Aorta (tissue), 5 donors: ENCODE data around the gene UNC13D. TPM values are rescaled to one million over a fixed set of nuclear protein-coding genes. Genes with fewer than 3 reads are reported as not detected.

Experiments
- ATAC-seq: fragments of 200-7000 bp; cut with Tn5 transposase; one replicate; pipeline ENCODE4 v1.9.1; 2022; ENCODE audit warnings: moderate library complexity; ENCODE audit not compliant: low FRiP score
- DNase-seq, 2 donors: peaks; one replicate each; pipeline ENCODE4 v3.0.0-alpha.2; 2020
- H3K27ac ChIP-seq, 2 donors: one replicate each; pipeline ENCODE4 v1.5.1; 2013; ENCODE audit warnings: low read length in 2 of 2, mild to moderate bottlenecking in 2 of 2, moderate library complexity in 2 of 2, control low read depth in 1 of 2, inconsistent platforms in 1 of 2, low read depth in 1 of 2
- H3K27me3 ChIP-seq, 2 donors: one replicate each; pipeline ENCODE4 v1.6.1; 2013; ENCODE audit warnings: control low read depth in 1 of 2, low read length in 1 of 2, mild to moderate bottlenecking in 1 of 2, moderate library complexity in 1 of 2; ENCODE audit not compliant: insufficient read depth in 2 of 2, control insufficient read depth in 1 of 2
- H3K36me3 ChIP-seq, 2 donors: one replicate each; pipeline ENCODE4 v1.6.1; 2013; ENCODE audit warnings: control low read depth in 1 of 2, low read length in 1 of 2, mild to moderate bottlenecking in 1 of 2; ENCODE audit not compliant: insufficient read depth in 2 of 2, control insufficient read depth in 1 of 2
- H3K4me1 ChIP-seq, 2 donors: one replicate each; pipeline ENCODE4 v1.6.1; 2013; ENCODE audit warnings: low read length in 2 of 2, control low read depth in 1 of 2, mild to moderate bottlenecking in 1 of 2, moderate library complexity in 1 of 2; ENCODE audit not compliant: insufficient read depth in 2 of 2, control insufficient read depth in 1 of 2
- H3K4me3 ChIP-seq, 2 donors: one replicate each; pipeline ENCODE4 v1.5.1; 2013; ENCODE audit warnings: low read length in 2 of 2, control low read depth in 1 of 2, mild to moderate bottlenecking in 1 of 2
- H3K9me3 ChIP-seq: one replicate; pipeline ENCODE4 v1.6.1; 2013; ENCODE audit warnings: mild to moderate bottlenecking, low read length; ENCODE audit not compliant: control insufficient read depth
- WGBS, 2 donors: extraction: QIAGEN DNeasy Blood & Tissue Kit; methylation state at CpG; one replicate each; pipeline ENCODE4 v1.1.7; 2013; 5-methylcytosine and 5-hydroxymethylcytosine counted together
- intact Hi-C, 2 donors: fragments of 100-400 bp; cut with DNase I; formaldehyde crosslinking; loops; one replicate each; pipeline versions ENCODE4 v1.14.2 to v1.15.0; 2022
- polyA plus RNA-seq, 2 donors: library from polyadenylated mRNA; stranded (reverse); fragments of 200-250 nt; gene quantifications; one replicate each; pipeline ENCODE4 v1.2.3, GENCODE V29; 2013
- total RNA-seq, 2 donors: library from RNA; stranded (reverse); fragmentation: NEBNext Ultra II Directional; extraction: Animal tissue kit (Norgen Biotek cat#: 25700); gene quantifications; one replicate each; pipeline ENCODE4 v1.2.1, GENCODE V29; 2021
- donor health status: healthy with polysubstance abuse.
- donor health status: Bipolar disorder and iron deficiency.
- donor health status: DM: no; HTN: no; CAD: no.
- donor health status: DM: no; HTN: no; CAD: no.
- donor health status: DM: yes; HTN: yes; CAD: no.

The UNC13D gene
- total and polyA plus RNA-seq, 4 donors = 3.8 to 23.1 (median 18.9) TPM

DNA sequence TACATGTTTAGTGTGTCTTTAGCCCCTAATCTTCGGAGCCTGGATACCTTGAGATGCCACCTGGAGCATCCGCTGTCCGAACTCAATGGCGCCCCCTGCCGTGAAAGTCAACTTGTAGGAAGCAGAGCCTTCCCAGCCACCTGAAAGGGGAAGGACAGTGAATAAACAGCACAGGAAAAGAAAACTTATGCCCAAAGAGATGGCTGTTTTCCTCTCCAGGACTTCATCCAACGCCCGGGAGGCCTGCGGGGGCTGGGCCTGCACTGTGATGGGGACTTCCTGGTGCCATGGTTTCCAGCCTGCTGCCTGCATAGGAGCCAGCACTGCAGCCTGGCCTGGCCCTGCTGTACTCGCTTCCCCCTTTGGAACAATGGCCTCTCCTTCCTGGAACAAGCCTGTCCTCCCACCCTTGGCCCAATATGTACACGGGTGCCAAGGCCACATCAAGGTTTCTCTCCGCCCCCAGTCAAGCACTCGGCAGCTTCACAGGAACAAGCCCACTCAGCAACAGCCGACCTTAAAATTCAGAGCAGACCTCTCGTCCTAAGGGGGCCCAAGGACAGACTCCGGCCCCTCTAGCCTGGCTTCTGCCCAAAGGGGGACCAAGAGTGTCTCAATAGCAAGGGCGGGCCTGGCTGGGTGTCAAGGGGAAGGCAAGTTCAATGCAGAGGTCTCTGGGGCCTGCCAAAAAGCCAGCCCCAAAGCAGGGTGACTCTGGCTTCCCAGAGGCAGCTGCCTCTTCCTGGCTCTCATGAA, 4.5 kb upstream of the UNC13D start:
- H3K27ac ChIP-seq = no peak overlapping the region
- H3K4me3 ChIP-seq = no peak overlapping the region
- H3K9me3 ChIP-seq = no peaks in the 10 kb centered on the region
- H3K36me3 ChIP-seq = peaks cover 0 to 28% of the 10 kb centered on the region in 2 donors
- WGBS, 2 donors = 53 to 55% methylated on average over 16 of the region's 16 CpGs
- DNase-seq (peak; percentile 78 to 90), ATAC-seq (peak; percentile 45)
- peaks cover 0 to 5% of the 10 kb centered on the region in 2 donors for H3K4me1 ChIP-seq
- no peaks in the 10 kb centered on the region for H3K27me3 ChIP-seq
- intact Hi-C loops = loop anchor here in 1 of 2 donors (5.0 to 10.0 kb wide), 2 partner anchors 44 to 54 kb away; no protein-coding TSS in a partner anchor

GRCh38 chr17:75847614-75848522, 3.7 kb upstream of the UNC13D start:
- intact Hi-C loops = loop anchor here in 1 of 2 donors (5.0 to 10.0 kb wide), 2 partner anchors 44 to 53 kb away; no protein-coding TSS in a partner anchor
- no peak overlapping the region for H3K27ac ChIP-seq

DNA sequence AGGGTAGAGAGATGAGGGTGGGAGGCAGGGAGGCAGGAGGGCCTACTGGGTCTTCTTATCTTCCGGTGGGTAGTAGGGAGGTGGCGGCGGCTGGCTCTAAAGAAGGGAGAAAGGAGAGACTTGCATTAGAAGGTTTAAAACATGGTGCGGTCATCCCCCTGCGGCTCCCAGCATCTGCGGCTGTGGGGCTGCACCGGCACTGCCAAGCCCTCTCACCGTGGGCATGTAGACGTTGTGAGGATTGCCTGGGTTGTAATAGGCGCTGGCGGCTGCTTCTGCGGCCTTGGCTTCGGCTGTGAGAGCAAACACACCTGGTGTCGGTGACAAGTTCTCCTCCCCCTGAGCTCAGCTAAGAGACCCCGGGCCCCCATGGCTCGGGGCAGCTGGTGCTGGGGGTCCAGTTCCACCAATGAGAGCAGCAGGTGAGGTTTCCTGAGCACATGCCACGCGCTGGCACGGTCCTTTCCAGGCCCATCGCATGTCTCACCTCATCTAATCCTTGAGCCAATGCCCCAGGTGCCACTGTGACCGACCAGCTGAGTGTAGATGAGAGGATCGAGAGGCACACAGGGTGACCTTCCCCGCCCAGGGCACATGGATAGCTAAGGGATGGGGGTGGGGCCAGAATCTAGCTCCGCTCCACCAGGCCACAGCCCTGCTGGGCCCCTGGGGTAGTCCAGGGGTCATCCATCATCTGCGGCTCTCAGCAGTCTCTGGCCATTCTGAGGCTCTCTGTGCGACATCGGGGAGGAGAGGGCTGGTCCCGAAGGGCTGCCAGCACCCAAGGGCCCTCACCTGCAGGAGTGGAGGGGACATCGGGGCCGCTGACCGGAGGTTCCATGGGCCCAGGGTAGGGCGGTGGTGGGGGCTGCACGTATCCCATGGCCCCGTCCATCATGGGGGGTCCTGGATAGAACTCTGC, 2.7 kb upstream of the UNC13D start:
- DNase-seq (peak in 1 of 2 donors; percentile 41), ATAC-seq (no peak)
- Histone ChIP-seq H3K36me3 (peaks cover 0 to 28% of the 10 kb centered on the region in 2 donors), H3K4me1 (no peaks in the 10 kb centered on the region), H3K9me3 (no peaks in the 10 kb centered on the region), H3K27me3 (no peaks in the 10 kb centered on the region), H3K27ac (no peak overlapping the region), H3K4me3 (no peak overlapping the region)
- intact Hi-C loops = loop anchor here in 1 of 2 donors (5.0 to 10.0 kb wide), 2 partner anchors 45 to 52 kb away; no protein-coding TSS in a partner anchor
- WGBS, 2 donors = 89 to 90% methylated on average over 34 of the region's 34 CpGs

More at GRCh38 chr17:75847614-75848522, 3.7 kb upstream of the UNC13D start:
- peak in 1 of 2 donors; percentile 49 for DNase-seq
- no peak for ATAC-seq
- H3K4me3 ChIP-seq = no peak overlapping the region
- no peaks in the 10 kb centered on the region for H3K27me3 ChIP-seq
- H3K4me1 ChIP-seq = no peaks in the 10 kb centered on the region
- H3K36me3 ChIP-seq = peaks cover 0 to 28% of the 10 kb centered on the region in 2 donors
- H3K9me3 ChIP-seq = no peaks in the 10 kb centered on the region
- WGBS, 2 donors = 85 to 87% methylated on average over 25 of the region's 25 CpGs

- DNase-seq (peak in 1 of 2 donors; percentile 45), ATAC-seq (no peak)
- peaks cover 0 to 25% of the 10 kb centered on the region in 2 donors for H3K36me3 ChIP-seq
- 79% methylated on average over 22 of the region's 22 CpGs for WGBS, 2 donors
- intact Hi-C loops = loop anchor here in 1 of 2 donors (5.0 to 10.0 kb wide), 2 partner anchors 46 to 51 kb away; no protein-coding TSS in a partner anchor
- H3K4me1 ChIP-seq = no peaks in the 10 kb centered on the region
- peak overlapping the region in 1 of 2 donors; percentile 13 for H3K27ac ChIP-seq
- no peaks in the 10 kb centered on the region for H3K27me3 ChIP-seq
- no peak overlapping the region for H3K4me3 ChIP-seq
- no peaks in the 10 kb centered on the region for H3K9me3 ChIP-seq
Observed at GRCh38 chr17:75845933-75846691, 1.9 kb upstream of the UNC13D start.

GRCh38 chr17:75845058-75845711, 981 bp upstream of the UNC13D start:
- Histone ChIP-seq H3K27ac (peak overlapping the region; percentile 10 to 49), H3K9me3 (no peaks in the 10 kb centered on the region), H3K27me3 (no peaks in the 10 kb centered on the region), H3K4me3 (no peak overlapping the region), H3K4me1 (no peaks in the 10 kb centered on the region), H3K36me3 (peaks cover 0 to 25% of the 10 kb centered on the region in 2 donors)
- intact Hi-C loops = loop anchor here in 1 of 2 donors (5.0 to 10.0 kb wide), 2 partner anchors 47 to 50 kb away; no protein-coding TSS in a partner anchor
- DNase-seq (peak; percentile 92 to 95), ATAC-seq (peak; percentile 78)
- 2 to 7% methylated on average over 21 of the region's 21 CpGs for WGBS, 2 donors

DNA sequence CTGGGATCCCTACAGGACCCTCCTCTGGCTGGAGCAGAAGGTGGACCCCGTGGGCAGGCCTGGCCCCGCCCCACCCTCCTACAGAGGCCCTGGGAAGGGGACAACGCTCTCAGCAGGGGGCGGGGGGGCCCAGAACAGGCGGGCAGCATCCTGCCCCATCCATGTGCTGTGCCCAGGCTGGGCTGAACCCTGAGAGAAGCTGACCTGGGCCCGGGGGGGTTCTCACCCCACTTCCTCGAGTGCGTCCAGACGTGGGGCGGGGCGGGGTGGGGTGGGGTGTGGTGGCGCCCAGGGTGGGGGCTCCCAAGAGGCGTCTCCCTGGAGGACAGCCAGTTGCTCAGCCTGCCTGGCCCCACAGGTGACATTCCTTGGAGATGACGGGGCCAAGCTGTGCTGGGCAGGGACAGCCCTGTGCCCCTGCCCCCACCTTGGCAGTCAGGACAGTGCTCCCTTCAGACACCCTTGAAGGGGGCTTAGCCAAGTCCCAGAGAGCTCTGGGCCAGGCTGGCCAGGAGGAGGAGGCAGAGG, 390 bp upstream of the UNC13D start:
- H3K4me1 ChIP-seq = no peaks in the 10 kb centered on the region
- DNase-seq = no peak

More for the DNA sequence above, 390 bp upstream of the UNC13D start:
- ATAC-seq = peak; percentile 27
- intact Hi-C loops = loop anchor here in 1 of 2 donors (5.0 to 10.0 kb wide), 2 partner anchors 48 to 50 kb away; no protein-coding TSS in a partner anchor
- no peaks in the 10 kb centered on the region for H3K27me3 ChIP-seq
- H3K9me3 ChIP-seq = no peaks in the 10 kb centered on the region
- WGBS, 2 donors = 38 to 42% methylated on average over 13 to 14 of the region's 14 CpGs
- peaks cover 0 to 21% of the 10 kb centered on the region in 2 donors for H3K36me3 ChIP-seq
- H3K27ac ChIP-seq = peak overlapping the region; percentile 10 to 49
- no peak overlapping the region for H3K4me3 ChIP-seq
